22Rv1 (cell line): ENCODE data around the gene TMEM91.

Source experiments
- CTCF ChIP-seq: fragments of 450-650 bp; IDR thresholded peaks from 2 replicates; pipeline ENCODE4 v1.5.1; 2017; ENCODE audit warnings: mild to moderate bottlenecking
- ZFX ChIP-seq: fragments of 450-650 bp; IDR thresholded peaks from 2 replicates; pipeline ENCODE4 v1.6.1; 2017; ENCODE audit warnings: antibody characterized with exemption, borderline replicate concordance

- TF ChIP-seq CTCF (no peak), ZFX (no peak)
Observed at GRCh38 chr19:41330481-41330880, 45.9 kb upstream of the TMEM91 start.
